NK-92 (cell line): Measurements from ENCODE around the gene CCBE1.

Source experiments
- DNase-seq: peaks from one replicate; lab custom pipeline; 2025; ENCODE audit not compliant: unreplicated experiment; lab: John Stamatoyannopoulos, UW

CCBE1 gene

DNA sequence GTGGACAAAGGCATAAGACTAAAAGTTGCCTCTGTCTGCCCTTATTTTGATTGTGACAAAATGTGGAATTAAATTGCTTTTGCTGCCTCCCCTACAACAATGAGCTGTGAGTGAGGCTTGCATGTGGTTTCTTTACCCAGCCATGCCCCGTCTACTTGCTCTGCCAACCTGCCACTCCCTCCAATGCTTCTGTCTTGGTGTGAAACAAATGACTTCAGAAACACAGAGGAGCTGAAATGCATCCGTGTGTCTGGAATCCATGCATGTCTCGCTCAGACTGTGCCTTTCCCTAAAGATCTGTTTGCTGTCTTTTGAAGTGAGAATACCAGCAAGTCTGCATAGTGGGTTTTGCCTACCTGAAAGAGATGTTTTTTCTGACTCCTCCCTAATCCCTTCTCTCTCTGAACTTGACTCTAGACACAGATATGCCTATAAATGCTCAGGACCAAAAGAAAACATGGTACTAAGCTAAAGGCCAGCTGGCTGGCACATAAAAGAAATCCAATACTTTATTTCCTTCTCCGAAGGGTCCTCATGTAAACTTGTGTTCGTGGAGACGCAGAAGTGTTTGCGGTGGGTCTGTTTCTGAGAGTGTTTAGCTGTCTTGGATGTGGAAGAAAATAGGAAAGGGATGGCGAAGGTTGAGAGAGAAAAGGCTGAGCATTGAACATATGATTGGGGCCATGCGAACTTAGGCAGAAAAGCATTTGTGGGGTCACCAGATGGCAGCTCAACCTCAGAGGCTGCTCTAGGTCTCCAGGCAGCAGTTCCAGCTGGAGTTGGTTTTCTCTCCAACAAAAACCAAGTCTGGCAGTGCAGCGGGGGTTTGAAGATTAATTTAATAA lies 120.5 kb downstream of the CCBE1 start:
- no peak for DNase-seq

GRCh38 chr18:59575995-59576394 lies 121.2 kb downstream of the CCBE1 start:
- DNase-seq = no peak

DNA sequence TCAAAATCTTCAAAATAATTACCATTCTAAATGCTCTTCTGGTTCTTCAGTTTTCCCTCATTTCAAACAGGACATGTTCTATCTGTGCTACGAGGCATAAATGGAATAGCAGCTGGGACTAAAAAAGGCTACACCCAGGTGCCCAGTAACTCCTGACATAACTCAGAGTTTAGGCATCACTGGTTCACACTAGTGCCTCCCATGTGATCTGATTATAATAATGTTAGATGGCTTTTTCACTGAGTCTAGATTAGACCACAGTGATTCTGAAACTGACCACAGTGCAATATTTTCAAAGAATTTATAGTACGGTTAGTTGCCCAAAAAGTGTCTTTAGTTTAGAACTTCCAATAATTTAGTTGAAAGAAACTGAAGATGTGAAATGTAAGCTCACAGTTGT lies 123.3 kb downstream of the CCBE1 start:
- DNase-seq = no peak

GRCh38 chr18:59571902-59572301 lies 125.3 kb downstream of the CCBE1 start:
- no peak for DNase-seq

GRCh38 chr18:59570796-59571195 lies 126.4 kb downstream of the CCBE1 start:
- no peak for DNase-seq

DNA sequence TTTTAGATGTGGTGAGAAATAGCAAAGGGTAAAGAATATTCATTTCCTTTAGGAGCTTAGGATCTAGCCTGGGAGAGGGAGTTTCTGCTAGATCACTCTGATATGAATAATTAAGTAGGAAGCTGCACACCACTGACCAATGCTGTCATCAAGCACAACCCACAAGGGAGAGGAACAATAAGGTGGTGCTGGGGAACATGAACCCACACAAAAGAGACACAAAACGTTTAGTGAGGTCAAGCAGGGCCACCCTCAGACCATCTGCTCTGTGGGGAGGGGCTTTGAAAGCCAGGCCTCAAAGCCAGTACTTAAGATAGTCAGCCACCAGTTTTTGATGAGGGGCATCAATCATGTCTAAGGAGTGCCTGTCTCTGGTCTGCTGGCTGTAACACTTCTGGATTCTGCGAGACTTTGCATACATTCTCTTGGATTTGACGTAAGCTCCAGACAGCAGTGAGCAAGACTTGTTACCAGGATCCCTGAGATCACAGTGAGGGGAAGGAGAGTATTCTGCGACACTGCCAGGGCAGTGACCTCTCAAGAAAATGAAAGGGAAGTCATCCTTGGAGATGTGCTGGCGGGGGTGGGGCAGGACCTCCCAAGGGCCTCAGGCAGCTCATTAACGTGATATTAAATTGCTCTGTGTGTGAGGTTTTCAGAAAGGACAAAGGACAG lies 127.0 kb downstream of the CCBE1 start:
- DNase-seq = no peak

GRCh38 chr18:59569390-59569791 lies 127.8 kb downstream of the CCBE1 start:
- no peak for DNase-seq

DNA sequence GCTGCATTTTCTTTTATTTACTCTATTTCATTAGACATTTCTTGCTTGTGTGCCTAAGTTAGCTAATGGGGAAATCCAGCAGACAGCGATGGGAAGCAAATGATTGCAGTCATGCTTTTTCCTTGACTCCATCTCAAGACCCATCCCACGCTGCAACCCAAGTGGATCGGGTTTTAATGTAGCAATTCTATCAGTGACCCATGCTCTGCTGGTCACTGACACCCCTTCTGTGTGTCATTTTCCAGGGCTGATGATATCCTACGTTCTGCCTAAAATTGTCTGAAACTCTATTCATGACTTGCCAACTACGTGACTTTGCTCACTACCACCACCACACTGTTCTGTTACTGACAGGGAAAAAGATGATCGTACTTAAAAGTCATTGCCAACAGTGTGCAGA lies 129.8 kb downstream of the CCBE1 start:
- no peak for DNase-seq

GRCh38 chr18:59566533-59566971 lies 130.7 kb downstream of the CCBE1 start:
- DNase-seq = no peak

- DNase-seq = no peak
Measured at GRCh38 chr18:59565957-59566356, 131.3 kb downstream of the CCBE1 start.

GRCh38 chr18:59564561-59564960 lies 132.7 kb downstream of the CCBE1 start:
- DNase-seq = no peak

DNA sequence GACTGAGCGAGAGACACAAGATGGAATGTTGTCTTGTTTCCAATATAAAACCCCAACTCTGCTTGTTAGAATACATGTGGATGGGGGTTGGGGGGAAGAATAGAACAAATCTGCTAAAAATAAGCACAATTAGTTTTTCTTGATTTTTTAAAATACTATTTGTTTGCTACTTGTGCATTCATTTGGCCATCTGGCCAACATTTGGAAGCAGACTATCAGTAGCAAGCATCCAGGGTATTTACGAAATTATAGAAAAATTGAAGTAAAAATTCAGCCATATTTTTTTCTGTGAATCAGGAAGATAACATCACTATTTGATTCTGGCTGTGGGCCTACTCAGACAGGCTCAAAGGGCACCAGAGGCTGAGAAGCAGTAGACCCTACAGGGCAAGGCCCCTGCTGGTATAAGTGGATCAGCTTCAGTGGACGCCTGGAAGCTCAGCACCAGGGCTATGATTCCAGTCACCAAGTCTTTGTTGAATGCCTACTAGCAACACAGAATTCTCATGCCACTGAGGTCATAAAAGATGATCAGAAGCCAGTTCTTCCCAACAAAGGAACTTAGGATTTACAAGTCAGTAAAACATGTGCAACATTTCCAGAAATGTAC lies 133.9 kb downstream of the CCBE1 start:
- no peak for DNase-seq

- DNase-seq = no peak
Measured at GRCh38 chr18:59562751-59563150, 134.5 kb downstream of the CCBE1 start.

DNA sequence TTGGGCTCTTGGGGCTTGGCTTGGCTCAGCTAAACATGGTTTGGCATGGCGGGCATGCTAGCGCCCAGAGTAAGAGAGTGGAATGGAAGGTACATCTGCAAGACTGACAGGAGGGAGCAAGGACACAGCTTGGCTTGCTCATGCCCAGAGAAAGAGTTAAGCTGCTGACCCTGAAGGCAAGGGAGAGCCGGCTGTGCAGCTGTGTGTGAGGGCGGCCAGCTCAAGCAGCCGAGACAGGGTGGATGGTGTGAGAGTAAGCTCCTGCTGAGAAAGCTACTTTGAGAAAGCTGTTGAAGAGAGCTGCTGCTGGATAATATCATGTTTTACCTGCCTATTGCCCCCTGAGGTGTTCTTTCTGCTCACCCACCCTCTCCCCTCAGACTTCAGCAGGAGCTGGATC lies 135.6 kb downstream of the CCBE1 start:
- no peak for DNase-seq

DNA sequence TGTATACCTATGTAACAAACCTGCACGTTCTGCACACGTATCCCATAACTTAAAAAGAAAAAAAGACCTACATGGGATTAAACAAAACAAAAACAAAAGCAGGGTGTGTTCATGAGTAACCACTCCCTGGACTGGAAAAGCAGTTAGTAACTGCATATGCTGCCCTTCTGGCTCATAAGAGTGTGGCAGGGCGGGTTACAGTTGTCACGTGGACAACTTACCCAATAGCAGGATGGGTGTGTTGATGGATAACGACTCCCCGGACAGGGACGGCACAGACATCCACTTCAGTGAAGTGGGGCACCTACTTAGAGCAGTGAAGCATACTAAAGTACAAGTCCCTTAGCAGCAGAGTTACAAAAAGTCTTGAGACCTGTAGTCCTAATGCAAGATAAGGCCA lies 136.7 kb downstream of the CCBE1 start:
- no peak for DNase-seq

GRCh38 chr18:59559528-59559927 lies 137.7 kb downstream of the CCBE1 start:
- no peak for DNase-seq

DNA sequence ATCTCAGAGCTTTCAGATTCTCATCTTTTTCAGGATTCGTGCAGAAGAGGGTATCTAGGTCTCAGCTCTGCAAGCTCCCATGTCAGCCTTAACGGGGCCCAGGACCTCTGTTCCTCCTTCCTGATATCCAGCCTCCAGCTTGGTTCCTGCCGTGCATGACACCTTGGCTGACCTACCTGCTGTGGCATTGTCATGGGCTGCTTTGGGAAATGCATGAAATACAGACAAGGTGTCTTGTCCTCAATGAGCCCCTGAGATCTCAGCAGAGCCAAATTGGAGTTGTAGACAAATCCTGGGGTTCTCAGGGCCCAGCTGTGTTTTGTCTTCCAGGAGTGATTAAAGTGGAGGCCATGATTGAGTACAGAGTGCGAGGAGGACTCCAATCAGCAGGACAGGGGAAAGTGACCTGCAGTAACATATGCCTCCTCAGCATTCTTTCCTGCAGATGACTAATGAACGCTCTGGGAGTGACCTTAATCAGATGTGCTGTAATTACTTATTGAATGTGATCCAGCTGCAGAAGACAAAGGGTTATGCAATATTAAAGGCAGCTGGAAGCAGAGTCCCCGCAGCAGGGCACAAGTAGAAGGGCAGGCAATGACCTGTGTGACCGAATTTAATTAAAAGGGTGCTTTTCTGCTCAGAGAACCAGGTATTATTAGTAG lies 141.1 kb downstream of the CCBE1 start:
- DNase-seq = no peak

DNA sequence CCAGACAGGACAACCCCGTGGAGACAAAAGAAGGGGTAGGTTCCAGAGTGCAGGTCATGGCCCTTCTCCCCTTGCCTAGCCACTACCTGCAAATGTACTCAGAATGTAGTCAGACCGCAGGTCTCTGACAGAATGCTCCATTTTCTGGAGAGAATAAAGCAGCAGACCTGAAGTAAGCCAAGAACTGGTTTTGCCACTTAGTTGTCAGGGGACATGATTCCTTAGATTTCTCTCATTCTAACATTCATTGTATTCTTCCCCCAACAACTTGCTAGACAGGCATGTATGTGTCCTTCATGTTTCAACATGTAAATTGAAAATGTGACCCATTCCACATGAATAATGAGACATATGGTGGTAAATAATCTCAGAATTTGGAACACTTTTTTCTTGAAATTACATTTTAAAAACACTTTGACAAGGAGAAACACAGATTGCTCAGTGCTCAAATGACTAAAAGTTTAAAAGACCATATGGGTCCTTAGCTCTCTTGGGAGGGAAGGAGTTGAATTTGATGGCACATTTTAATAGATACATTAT lies 142.4 kb downstream of the CCBE1 start:
- DNase-seq = no peak

- DNase-seq = no peak
Measured at GRCh38 chr18:59553273-59553870, 143.9 kb downstream of the CCBE1 start.

GRCh38 chr18:59551902-59552635 lies 145.2 kb downstream of the CCBE1 start:
- DNase-seq = no peak
